Hematopoietic multipotent progenitor cell treated with erythropoietin and hydrocortisone succinate and interleukin-3 and kit ligand, for 15 days (in vitro differentiated cells): ENCODE results near the gene CC2D2A.

Experiments
- DNase-seq: peaks from one replicate; pipeline ENCODE4 v3.0.0-alpha.2; 2015; ENCODE audit warnings: low spot score

Gene CC2D2A

GRCh38 chr4:15649914-15650545, 180.3 kb downstream of the CC2D2A start:
- peak; percentile 81 for DNase-seq
